ENCODE results near the gene ROBO3.

The ROBO3 gene

GRCh38 chr11:124892750-124893454 is 27.7 kb downstream of the ROBO3 start:
- DNase-seq (ENCODE audit: low read depth), result no peak

- DNase-seq (ENCODE audit: low read depth), result no peak
Observed at GRCh38 chr11:124893781-124894401, 28.7 kb downstream of the ROBO3 start.

- no peak for DNase-seq (ENCODE audit: low read depth)
Observed at GRCh38 chr11:124894606-124895430, 29.6 kb downstream of the ROBO3 start.

- no peak for DNase-seq (ENCODE audit: low read depth)
Observed at GRCh38 chr11:124895471-124895971, 30.3 kb downstream of the ROBO3 start.

- DNase-seq (ENCODE audit: low read depth), result no peak
Observed at GRCh38 chr11:124896071-124896750, 31.0 kb downstream of the ROBO3 start.

- no peak for DNase-seq (ENCODE audit: low read depth)
Observed at GRCh38 chr11:124896821-124897391, 31.7 kb downstream of the ROBO3 start.

GRCh38 chr11:124897674-124898262 is 32.5 kb downstream of the ROBO3 start, which contains the start of gene ROBO4:
TSS of gene ROBO4 (minus strand) at chr11:124897865. CDS start at chr11:124897795, 70 bp downstream.
- no peak for DNase-seq (ENCODE audit: low read depth)

- peak; percentile 89 for DNase-seq (ENCODE audit: low read depth)
Observed at GRCh38 chr11:124898263-124898680, 33.0 kb downstream of the ROBO3 start.

GRCh38 chr11:124898711-124899110 is 33.5 kb downstream of the ROBO3 start:
- DNase-seq (ENCODE audit: low read depth), result no peak

GRCh38 chr11:124899383-124900145 is 34.3 kb downstream of the ROBO3 start:
- no peak for DNase-seq (ENCODE audit: low read depth)

GRCh38 chr11:124900464-124900863 is 35.2 kb downstream of the ROBO3 start:
- peak; percentile 63 for DNase-seq (ENCODE audit: low read depth)

GRCh38 chr11:124902616-124903015 is 37.4 kb downstream of the ROBO3 start:
- no peak for DNase-seq (ENCODE audit: low read depth)

GRCh38 chr11:124915541-124916369 is 50.5 kb downstream of the ROBO3 start:
- DNase-seq (ENCODE audit: low read depth), result no peak

GRCh38 chr11:124916370-124916710 is 51.1 kb downstream of the ROBO3 start:
- no peak for DNase-seq (ENCODE audit: low read depth)

- DNase-seq (ENCODE audit: low read depth), result peak; percentile 45
Observed at GRCh38 chr11:124917115-124917637, 51.9 kb downstream of the ROBO3 start.

- no peak for DNase-seq (ENCODE audit: low read depth)
Observed at GRCh38 chr11:124918950-124919349, 53.7 kb downstream of the ROBO3 start, which contains the start of gene HEPN1. TSS of gene HEPN1 (plus strand) at chr11:124919250.

GRCh38 chr11:124919898-124920297 is 54.7 kb downstream of the ROBO3 start:
- no peak for DNase-seq (ENCODE audit: low read depth)

- DNase-seq (ENCODE audit: low read depth), result no peak
Observed at GRCh38 chr11:124920356-124920755, 55.1 kb downstream of the ROBO3 start.

- peak; percentile 59 for DNase-seq (ENCODE audit: low read depth)
Observed at GRCh38 chr11:124920870-124921609, 55.8 kb downstream of the ROBO3 start.
